Germinal center (tissue), 1 donor: Measurements from ENCODE around the gene OCA2.
"Not testable (repeated sequence)": the region's sequence is repeated elsewhere in the genome, so short reads cannot be mapped to it uniquely, and the experiment has no call there.

Experiments
- DNase-seq: peaks from one replicate; pipeline ENCODE4 v3.0.0; 2012; ENCODE audit warnings: mixed read lengths, low spot score

OCA2 gene

GRCh38 chr15:27768732-27769475, 330.2 kb downstream of the OCA2 start:
- DNase-seq, result no peak

DNA sequence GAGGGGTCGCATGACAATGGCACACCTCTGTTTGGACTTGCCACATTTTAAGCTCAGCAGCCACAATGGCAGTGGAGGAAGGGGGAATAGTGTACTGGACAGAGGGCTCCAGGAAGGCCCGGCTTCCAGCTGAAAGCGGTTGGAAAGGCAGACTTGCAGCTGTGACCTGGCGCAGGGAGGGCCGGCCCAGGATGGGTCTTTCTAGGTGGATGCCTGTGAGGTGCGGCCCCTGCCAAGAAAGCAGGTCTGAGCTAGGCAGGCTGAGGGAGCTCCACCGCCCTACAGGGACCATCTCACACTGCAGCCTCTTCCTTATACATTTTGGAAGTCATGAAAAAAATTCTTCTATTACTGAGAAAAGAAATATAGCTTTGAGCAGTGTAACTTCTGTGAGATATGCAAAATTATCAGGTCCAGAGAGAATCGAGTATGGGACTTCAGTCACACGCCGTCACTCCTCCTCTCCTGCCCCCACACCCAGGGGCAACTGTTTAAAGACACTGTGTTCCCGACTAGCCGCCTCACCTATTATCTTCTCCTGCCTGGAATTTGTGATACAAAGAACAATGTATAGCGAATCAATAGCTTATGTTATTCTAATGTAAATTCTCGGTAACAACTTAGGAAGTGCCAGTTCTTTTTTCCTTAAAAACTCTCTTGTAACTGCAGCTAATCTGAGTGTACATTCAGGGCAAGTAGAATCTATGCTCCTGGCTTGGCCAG, 331.0 kb downstream of the OCA2 start:
- DNase-seq, result no peak

- DNase-seq, result not testable (repeated sequence)
Observed at GRCh38 chr15:27767430-27767829, 331.7 kb downstream of the OCA2 start.

DNA sequence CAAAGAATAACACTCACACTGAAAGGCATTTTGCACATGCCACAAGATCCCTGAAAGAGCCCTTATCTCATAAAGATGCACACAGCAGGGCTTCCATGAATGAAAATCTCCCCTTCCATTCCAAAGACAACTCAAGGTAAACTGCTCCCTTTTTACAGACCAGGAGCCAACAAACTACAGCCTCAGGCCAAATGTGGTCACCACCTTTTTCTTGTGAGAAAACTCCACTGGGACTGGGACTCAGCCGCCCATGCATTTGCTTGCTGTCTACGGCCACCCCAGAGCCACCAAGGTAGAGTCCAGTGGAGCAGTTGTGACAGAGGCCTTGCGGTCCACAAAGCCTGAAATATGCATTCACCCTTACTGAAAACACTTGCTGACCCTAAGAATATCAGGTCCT, 334.8 kb downstream of the OCA2 start:
- no peak for DNase-seq

DNA sequence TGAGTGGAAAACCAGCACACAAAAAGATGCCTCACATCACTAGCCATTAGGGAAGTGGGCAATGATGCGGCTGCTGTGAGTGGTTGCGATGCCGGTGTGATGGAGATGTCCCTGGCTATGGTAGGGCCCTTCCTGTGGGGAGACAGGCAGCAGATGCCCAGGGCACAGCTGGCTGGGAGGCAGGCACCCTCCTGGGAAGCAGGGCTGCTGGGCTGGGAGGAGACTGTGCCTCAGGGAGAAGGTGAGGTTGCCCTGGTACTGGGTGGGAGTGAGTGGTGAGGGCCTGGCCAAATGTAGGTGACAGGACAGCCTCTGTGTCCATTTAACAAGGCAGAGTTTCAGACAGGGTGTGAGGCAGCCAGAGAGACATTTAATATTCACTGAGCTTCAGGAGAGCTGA, 335.6 kb downstream of the OCA2 start:
- DNase-seq, result no peak

DNA sequence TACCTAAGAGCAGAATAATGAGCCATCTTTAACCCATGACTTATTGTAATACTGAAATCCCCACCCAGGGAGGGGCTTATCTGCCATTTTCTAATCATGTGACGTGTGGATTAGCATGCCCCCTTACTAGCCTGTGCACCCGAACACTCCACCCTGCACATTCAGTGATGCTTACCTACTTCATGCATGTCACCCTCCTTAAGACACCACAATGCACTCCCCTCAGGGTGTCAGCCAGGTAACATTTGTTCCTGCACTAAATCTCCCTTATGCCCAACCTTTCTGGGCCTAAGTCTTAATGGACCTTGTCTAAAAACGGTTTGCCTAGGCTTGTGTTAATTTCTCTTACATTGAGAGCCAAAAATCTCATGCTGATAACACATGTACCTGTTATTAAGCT, 336.6 kb downstream of the OCA2 start:
- DNase-seq, result no peak

GRCh38 chr15:27757052-27757451, 342.1 kb downstream of the OCA2 start:
- no peak for DNase-seq

DNA sequence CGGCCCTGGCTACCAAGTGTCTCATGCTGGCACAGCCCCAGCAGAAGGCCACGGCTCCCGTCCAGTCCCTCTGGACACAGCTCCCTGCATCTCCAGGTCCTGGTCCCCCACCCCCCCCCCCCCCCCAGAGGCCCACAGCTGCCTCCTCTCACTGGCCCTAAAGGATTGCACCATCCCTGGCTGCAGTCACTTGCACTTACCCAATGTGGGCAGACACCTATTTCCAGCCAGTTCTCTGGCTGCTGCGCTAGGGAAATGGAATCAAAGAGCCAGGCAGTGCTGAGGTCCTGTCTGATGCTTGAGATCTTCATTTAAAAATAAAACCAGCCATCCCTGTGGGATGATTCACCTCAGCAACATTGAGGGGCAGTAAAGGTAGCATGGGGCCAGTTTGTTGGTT, 346.4 kb downstream of the OCA2 start:
- DNase-seq, result no peak

DNA sequence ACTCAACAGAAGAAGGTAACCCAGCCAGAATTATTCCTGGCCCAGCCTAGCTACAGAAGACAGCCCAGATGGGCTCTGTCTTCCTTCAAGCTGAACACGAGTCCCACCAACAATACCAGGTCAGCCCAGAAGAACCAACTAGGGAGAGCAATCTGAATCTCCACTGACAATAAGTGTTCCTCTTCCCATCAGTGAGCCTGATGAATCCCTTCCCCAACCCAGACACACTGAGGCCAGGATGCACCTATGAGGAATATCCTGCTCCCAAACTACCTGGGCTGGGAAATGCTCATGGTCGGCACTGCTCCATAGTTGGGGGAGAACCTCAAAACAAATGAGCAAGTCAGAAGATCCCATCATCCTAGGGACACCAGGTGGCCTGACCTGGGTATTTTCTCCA, 351.1 kb downstream of the OCA2 start:
- no peak for DNase-seq

DNA sequence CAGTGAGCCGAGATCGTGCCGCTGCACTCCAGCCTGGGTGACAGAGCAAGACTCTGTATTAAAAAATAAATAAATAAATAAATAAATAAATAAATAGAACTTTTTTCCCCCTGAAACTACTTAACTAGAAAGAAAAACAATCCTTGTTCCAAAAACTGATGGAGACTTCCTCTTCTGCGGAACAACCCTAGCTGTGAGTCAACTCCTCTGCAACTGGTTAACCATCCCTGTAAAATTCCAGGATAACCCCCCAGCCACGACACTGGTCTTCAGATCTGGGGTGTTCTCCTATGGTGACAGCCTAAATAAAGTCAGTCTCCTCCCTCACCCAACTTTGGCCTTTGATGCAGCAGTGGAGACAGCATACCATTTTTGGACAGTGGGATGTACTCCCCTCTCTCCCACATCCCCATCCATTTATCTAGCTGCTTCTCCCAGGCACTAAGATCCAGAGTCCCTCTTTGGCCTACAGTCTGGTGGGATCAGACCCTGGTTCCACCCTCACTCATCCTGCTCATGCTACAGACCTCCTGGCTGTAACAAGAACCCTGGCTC, 352.6 kb downstream of the OCA2 start:
- no peak for DNase-seq

GRCh38 chr15:27744641-27745040, 354.5 kb downstream of the OCA2 start:
- DNase-seq, result no peak

DNA sequence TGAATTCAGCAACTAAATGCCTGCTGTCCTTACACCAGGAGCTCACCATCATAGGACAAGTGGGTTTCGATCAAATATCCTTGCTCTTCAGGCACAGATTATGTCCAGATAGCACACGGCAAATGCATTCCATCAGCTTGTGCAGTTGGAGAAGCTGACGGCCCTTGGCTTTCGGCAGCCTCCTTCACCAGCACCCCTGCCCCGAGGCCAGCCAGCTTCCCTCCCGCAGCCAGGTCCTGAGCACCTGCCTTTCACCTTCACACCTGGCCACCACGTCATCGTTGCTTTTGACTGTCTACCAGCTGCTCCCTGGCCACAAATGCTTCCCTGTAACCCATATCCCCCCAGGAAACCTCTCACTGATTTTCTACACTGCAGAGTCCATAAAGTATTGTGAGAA, 355.5 kb downstream of the OCA2 start:
- DNase-seq, result no peak

- DNase-seq, result no peak
Observed at GRCh38 chr15:27742751-27743477, 356.2 kb downstream of the OCA2 start.

GRCh38 chr15:27741226-27741860, 357.8 kb downstream of the OCA2 start:
- DNase-seq, result no peak

- no peak for DNase-seq
Observed at GRCh38 chr15:27734785-27735495, 364.2 kb downstream of the OCA2 start.

GRCh38 chr15:27731776-27732175, 367.3 kb downstream of the OCA2 start:
- no peak for DNase-seq

DNA sequence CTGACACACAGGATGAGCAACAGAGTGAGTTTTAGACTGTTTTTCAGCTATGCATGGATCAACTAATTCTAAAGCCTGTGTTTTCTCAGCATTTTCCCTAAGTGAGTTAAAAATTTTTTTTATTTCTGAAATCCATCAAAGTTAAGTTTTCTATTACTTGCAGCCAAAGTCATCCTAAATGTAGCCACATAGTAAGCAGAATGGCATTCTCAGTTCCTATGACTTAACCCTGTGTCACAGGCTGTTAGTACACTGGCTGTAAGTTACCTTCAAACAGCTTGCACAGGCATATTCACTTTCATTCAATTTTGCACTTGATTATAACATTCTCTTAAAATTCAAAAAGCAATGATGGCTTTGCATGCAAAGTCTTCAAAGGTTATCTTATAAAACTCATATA, 368.2 kb downstream of the OCA2 start:
- DNase-seq, result no peak

GRCh38 chr15:27725731-27726130, 373.4 kb downstream of the OCA2 start:
- DNase-seq, result no peak

DNA sequence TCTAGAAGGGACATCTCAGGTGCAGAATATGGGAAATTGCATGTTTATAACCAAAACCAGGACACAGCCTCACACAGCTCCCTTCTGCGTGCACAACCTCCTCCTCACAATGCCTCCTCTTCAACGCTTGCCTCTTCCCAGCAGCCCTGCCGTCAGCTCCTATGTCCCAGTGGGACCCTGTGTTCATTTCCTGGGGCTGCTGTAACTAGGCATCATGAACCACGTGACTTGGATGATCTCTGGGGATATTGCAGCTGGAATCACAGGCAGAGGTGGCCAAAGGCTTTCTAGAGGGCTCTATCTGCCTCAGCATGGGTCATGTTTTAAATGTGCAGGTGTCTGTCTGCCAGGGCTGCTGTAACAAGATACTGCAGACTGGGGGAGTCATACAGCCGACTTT, 375.3 kb downstream of the OCA2 start:
- no peak for DNase-seq

- DNase-seq, result no peak
Observed at GRCh38 chr15:27722102-27722501, 377.0 kb downstream of the OCA2 start.

- DNase-seq, result no peak
Observed at GRCh38 chr15:27714675-27715074, 384.4 kb downstream of the OCA2 start.

- not testable (repeated sequence) for DNase-seq
Observed at GRCh38 chr15:27713850-27714249, 385.3 kb downstream of the OCA2 start.
